Jurkat, Clone E6-1 (cell line): ENCODE results near the gene SH3RF2. TPM values are rescaled to one million over a fixed set of nuclear protein-coding genes. Genes with fewer than 3 reads are reported as not detected.
"Not testable (repeated sequence)": the region's sequence is repeated elsewhere in the genome, so short reads cannot be mapped to it uniquely, and the experiment has no call there.

Experiments
- DNase-seq: peaks from one replicate; pipeline ENCODE4 v3.0.0-alpha.2; 2011; ENCODE audit warnings: low read depth, low spot score
- H3K4me3 ChIP-seq: 2 replicates; pipeline ENCODE4 v1.5.1; 2011; ENCODE audit warnings: mild to moderate bottlenecking, low read length, control low read depth, moderate library complexity
- polyA plus RNA-seq: library from polyadenylated mRNA; unstranded; fragments of >200 nt; gene quantifications from one replicate; pipeline ENCODE4 v1.2.1, GENCODE V29; 2012; ENCODE audit warnings: missing spikeins; ENCODE audit not compliant: insufficient read length, insufficient read depth

Gene SH3RF2
- polyA plus RNA-seq: 1.7 TPM

GRCh38 chr5:145936401-145937131 is at the start of gene SH3RF2:
TSS of gene SH3RF2 (plus strand) at chr5:145936578. CDS start at chr5:145937929, 1,351 bp downstream.
- H3K4me3 ChIP-seq: peak within 1 kb of the TSS; percentile 55
- DNase-seq: peak; percentile 81

- DNase-seq: no peak
- no peak overlapping the region for H3K4me3 ChIP-seq
These were observed 49.2 kb upstream of the SH3RF2 start for GRCh38 chr5:145887217-145887616.

GRCh38 chr5:145887976-145888574 is 48.3 kb upstream of the SH3RF2 start:
- H3K4me3 ChIP-seq: no peak overlapping the region
- no peak for DNase-seq

- H3K4me3 ChIP-seq: no peak overlapping the region
- DNase-seq: no peak
These were observed 46.8 kb upstream of the SH3RF2 start for GRCh38 chr5:145889611-145890010.

GRCh38 chr5:145891378-145891777 is 45.0 kb upstream of the SH3RF2 start:
- not testable (repeated sequence) for DNase-seq, H3K4me3 ChIP-seq

GRCh38 chr5:145898171-145898570 is 38.2 kb upstream of the SH3RF2 start:
- no peak for DNase-seq

GRCh38 chr5:145902421-145902820 is 34.0 kb upstream of the SH3RF2 start:
- DNase-seq: no peak
- no peak overlapping the region for H3K4me3 ChIP-seq

More at GRCh38 chr5:145898171-145898570, 38.2 kb upstream of the SH3RF2 start:
- no peak overlapping the region for H3K4me3 ChIP-seq

- DNase-seq: peak; percentile 5
These were observed 33.3 kb upstream of the SH3RF2 start for GRCh38 chr5:145903113-145903512.

GRCh38 chr5:145903867-145904266 is 32.5 kb upstream of the SH3RF2 start:
- no peak overlapping the region for H3K4me3 ChIP-seq
- DNase-seq: no peak

More at GRCh38 chr5:145903113-145903512, 33.3 kb upstream of the SH3RF2 start:
- H3K4me3 ChIP-seq: no peak overlapping the region

GRCh38 chr5:145904743-145905142 is 31.6 kb upstream of the SH3RF2 start:
- no peak overlapping the region for H3K4me3 ChIP-seq
- no peak for DNase-seq

- no peak for DNase-seq
- H3K4me3 ChIP-seq: no peak overlapping the region
These were observed 30.0 kb upstream of the SH3RF2 start for GRCh38 chr5:145906401-145906800.

- no peak for DNase-seq
- no peak overlapping the region for H3K4me3 ChIP-seq
These were observed 28.0 kb upstream of the SH3RF2 start for GRCh38 chr5:145908206-145908960.

- no peak overlapping the region for H3K4me3 ChIP-seq
- no peak for DNase-seq
These were observed 25.2 kb upstream of the SH3RF2 start for GRCh38 chr5:145911164-145911563.

GRCh38 chr5:145912019-145912418 is 24.4 kb upstream of the SH3RF2 start:
- DNase-seq: no peak
- H3K4me3 ChIP-seq: no peak overlapping the region

- H3K4me3 ChIP-seq: no peak overlapping the region
- DNase-seq: no peak
These were observed 23.8 kb upstream of the SH3RF2 start for GRCh38 chr5:145912594-145912993.

- H3K4me3 ChIP-seq: no peak overlapping the region
- DNase-seq: no peak
These were observed 22.7 kb upstream of the SH3RF2 start for GRCh38 chr5:145913701-145914100.

GRCh38 chr5:145915970-145916638 is 20.3 kb upstream of the SH3RF2 start:
- H3K4me3 ChIP-seq: no peak overlapping the region
- no peak for DNase-seq

- H3K4me3 ChIP-seq: no peak overlapping the region
- DNase-seq: no peak
These were observed 19.1 kb upstream of the SH3RF2 start for GRCh38 chr5:145917288-145917687.

- no peak overlapping the region for H3K4me3 ChIP-seq
- no peak for DNase-seq
These were observed 18.0 kb upstream of the SH3RF2 start for GRCh38 chr5:145918397-145918796.
